AG10803 (cell line): ENCODE measurements around the gene STMND1.

ENCODE experiments used
- DNase-seq: peaks from one replicate; pipeline ENCODE4 v3.0.0; 2010; ENCODE audit warnings: low read depth
- H3K4me3 ChIP-seq: 2 replicates; pipeline ENCODE4 v1.5.1; 2011; ENCODE audit warnings: mild to moderate bottlenecking, low read length, control low read depth
- CTCF ChIP-seq: conservative IDR thresholded peaks from 2 replicates; pipeline ENCODE4 v1.5.1; 2011; ENCODE audit warnings: mild to moderate bottlenecking, low read length, control low read depth, inconsistent platforms

The STMND1 gene

DNA sequence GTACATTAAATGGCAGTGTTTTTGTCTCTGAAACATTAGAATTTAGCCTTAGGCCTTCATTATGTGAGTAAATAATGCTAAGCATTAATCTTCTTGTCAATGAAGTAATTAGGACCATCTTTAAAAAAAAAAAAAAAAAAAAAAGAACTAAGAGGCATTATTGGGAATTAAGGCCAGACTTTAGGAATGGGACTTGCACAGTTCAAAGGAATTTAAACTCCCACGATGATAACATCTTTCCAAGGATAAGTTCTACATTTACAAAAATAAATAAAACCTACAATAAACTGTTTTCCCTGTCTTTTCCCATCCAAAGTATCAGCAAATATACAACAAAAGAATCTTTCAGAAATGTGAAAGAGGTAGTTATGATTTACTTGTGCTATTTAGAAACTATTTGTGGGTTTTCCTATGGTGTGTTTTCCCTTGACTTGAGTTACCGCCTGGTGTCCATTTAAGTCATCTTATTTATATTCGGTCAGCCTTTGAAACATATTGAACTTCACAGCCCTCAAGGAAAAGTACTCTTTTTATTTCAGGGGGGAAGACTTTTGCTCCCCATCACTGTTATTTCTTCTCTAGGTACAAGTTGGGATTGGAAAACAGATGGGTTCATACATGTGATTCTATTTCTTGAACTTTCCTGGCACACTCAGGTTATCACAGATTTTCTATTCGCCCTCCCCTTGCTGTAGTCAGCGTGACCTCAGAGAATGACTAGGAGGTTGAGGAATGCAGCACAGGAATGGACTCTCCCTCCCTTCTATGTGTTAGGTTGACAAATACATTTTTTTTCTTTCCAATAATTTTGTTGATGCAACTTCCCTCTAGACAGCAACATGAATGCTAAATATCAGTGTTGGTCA is 13.6 kb downstream of the STMND1 start:
- DNase-seq: peak; percentile 94
- TF ChIP-seq CTCF: no peak
- no peak overlapping the region for H3K4me3 ChIP-seq

DNA sequence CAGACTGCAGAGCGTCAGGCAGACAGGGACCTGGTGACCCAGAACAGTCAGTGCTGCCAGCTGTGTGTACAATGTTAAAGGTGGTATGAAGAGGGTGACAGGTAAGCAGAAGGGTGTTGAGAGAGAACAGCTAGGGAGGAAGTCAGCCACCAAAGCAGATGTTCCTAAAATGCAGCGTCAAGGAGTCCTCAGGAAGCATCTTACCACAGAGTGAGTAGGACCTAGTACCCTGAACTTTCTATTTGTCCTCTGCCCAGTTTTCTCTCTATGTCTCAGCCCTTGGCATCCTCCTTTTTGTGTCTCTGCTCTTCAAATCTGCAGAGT is 14.2 kb downstream of the STMND1 start:
- H3K4me3 ChIP-seq: no peak overlapping the region
- TF ChIP-seq CTCF: no peak
- no peak for DNase-seq

DNA sequence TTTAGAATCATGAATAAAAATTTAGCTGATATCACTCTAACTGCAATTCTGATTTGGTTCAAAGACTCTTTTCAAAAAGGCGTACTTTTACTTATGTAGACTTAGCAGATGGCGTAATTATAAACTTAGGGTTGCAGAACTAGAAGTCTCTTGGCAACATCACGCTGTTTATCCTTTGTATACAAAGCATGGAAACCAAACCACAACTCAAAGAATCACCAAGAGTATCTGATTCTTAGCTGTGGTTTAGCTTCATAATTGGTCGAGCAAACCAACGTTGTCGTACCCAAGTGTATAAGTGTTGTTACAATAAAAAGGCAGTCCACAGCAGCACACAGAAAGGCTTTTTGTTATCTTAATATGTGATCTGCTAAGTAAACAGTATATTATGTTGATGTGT is 18.2 kb downstream of the STMND1 start:
- no peak for DNase-seq
- no peak for TF ChIP-seq CTCF
- H3K4me3 ChIP-seq: no peak overlapping the region

DNA sequence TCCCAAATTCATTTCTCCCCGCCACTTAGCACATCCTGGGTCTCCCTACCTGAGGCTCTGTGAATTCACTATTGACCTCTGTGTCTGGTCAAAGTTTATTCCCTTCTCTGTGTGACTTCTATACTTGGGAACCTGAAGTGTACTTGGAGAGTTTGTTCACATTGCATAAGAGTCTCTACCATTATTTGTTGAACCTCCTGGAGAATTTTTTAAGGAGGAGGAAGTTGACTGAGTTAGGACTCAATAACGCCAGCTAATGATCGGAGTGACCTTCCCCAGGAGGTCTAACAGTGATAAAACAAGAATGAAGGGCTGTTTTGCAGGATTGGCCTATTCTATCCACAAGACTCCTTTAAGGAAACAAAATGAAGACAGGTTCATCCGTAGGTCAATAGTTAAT is 23.6 kb downstream of the STMND1 start:
- no peak for DNase-seq
- no peak for TF ChIP-seq CTCF
- no peak overlapping the region for H3K4me3 ChIP-seq

GRCh38 chr6:17130786-17131185 is 28.9 kb downstream of the STMND1 start:
- no peak overlapping the region for H3K4me3 ChIP-seq
- TF ChIP-seq CTCF: no peak
- peak; percentile 11 for DNase-seq

DNA sequence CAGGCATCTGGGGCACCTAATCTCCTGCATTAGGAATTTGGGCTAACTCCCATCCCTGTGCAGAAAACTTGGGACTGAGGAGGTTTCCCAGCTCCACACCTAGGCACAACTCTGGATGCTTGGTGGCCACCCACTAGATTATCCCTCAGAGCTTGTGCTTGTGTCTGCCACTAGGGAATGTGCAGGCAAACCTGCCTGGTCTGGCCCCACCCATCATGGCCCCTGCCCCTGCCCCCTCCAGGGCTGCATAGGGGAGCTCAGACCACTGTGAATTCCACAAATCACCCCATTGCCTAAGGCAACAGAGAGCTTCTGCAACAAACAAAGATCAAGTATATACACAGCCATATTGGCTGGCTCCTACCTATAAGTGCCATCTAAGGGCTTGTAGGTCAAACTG is 31.1 kb downstream of the STMND1 start:
- TF ChIP-seq CTCF: no peak
- DNase-seq: no peak
- no peak overlapping the region for H3K4me3 ChIP-seq

DNA sequence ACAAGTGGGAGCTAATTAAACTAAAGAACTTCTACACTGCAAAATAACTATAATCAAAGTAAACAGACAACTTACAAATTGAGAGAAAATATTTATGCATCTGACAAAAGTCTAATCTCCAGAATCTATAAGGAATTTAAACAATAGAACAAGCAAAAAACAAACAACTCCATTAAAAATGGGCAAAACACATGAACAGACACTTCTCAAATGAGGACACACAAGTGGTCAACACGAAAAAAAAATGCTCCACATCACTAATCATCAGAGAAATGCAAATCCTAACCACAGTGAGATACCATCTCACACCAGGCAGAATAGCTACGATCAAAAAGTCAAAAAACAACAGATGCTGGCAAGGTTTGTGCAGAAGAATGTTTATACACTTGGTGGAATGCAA is 36.2 kb downstream of the STMND1 start:
- DNase-seq: no peak
- TF ChIP-seq CTCF: no peak
- H3K4me3 ChIP-seq: no peak overlapping the region
